BJ (cell line): ENCODE measurements around the gene NEURL1B. TPM values are rescaled to one million over a fixed set of nuclear protein-coding genes. Genes with fewer than 3 reads are reported as not detected.

Experiments used
- CTCF ChIA-PET: fragments of 350-600 bp; formaldehyde crosslinking; extraction: SDS; loops from one replicate; lab custom pipeline; 2021; ENCODE audit warnings: antibody characterized with exemption, inconsistent platforms; lab: Yijun Ruan, JAX
- POLR2A ChIA-PET: fragments of 300-600 bp; sonication (Branson Sonifier 250); formaldehyde crosslinking; extraction: SDS; loops from one replicate; lab custom pipeline; 2021; ENCODE audit warnings: antibody characterized with exemption; lab: Charles Lee
- DNase-seq: peaks from one replicate; pipeline ENCODE4 v3.0.0-alpha.2; 2011; ENCODE audit warnings: low read depth
- H3K27me3 ChIP-seq: 2 replicates; pipeline ENCODE4 v1.6.0; 2011; ENCODE audit warnings: low read length; ENCODE audit not compliant: control insufficient read depth, insufficient read depth
- H3K36me3 ChIP-seq: 2 replicates; pipeline ENCODE4 v1.5.1; 2011; ENCODE audit warnings: low read length; ENCODE audit not compliant: control insufficient read depth, insufficient read depth
- H3K4me3 ChIP-seq: 2 replicates; pipeline ENCODE4 v1.5.1; 2011; ENCODE audit warnings: low read depth, mild to moderate bottlenecking, control low read depth, low read length
- CTCF ChIP-seq: IDR thresholded peaks from 2 replicates; pipeline ENCODE4 v1.5.1; 2011; ENCODE audit warnings: low read depth, mild to moderate bottlenecking, control low read depth, inconsistent platforms, low read length, moderate library complexity; ENCODE audit not compliant: insufficient read depth
- polyA plus RNA-seq: library from polyadenylated mRNA; depleted of rRNA; stranded (reverse); fragments of >200 nt; gene quantifications from 2 replicates; pipeline ENCODE4 v1.2.3, GENCODE V29; 2011

The NEURL1B gene
- polyA plus RNA-seq, 1 experiment, result 2.3 TPM

GRCh38 chr5:172700365-172701290 is 59.6 kb downstream of the NEURL1B start:
- Histone ChIP-seq H3K4me3 (no peak overlapping the region), H3K36me3 (no peaks in the 10 kb centered on the region), H3K27me3 (peaks cover 20% of the 10 kb centered on the region)
- TF ChIP-seq CTCF, result no peak
- CTCF ChIA-PET, result interaction anchor here (1.0 to 11.6 kb wide), 5 partner anchors 11 to 226 kb away, joined by 3 to 284 read pairs (median 4); no protein-coding TSS in a partner anchor
- POLR2A ChIA-PET, result no interaction called here
- no peak for DNase-seq

- Histone ChIP-seq H3K4me3 (no peak overlapping the region), H3K27me3 (peaks cover 20% of the 10 kb centered on the region), H3K36me3 (no peaks in the 10 kb centered on the region)
- POLR2A ChIA-PET, result no interaction called here
- CTCF ChIA-PET, result interaction anchor here (7.0 to 11.6 kb wide), 2 partner anchors 11 to 227 kb away, joined by 62 to 284 read pairs; no protein-coding TSS in a partner anchor
- no peak for TF ChIP-seq CTCF
- no peak for DNase-seq
Observed at GRCh38 chr5:172701291-172701656, 60.2 kb downstream of the NEURL1B start.

- no peak for TF ChIP-seq CTCF
- POLR2A ChIA-PET, result no interaction called here
- Histone ChIP-seq H3K27me3 (peaks cover 20% of the 10 kb centered on the region), H3K36me3 (no peaks in the 10 kb centered on the region), H3K4me3 (no peak overlapping the region)
- DNase-seq, result no peak
- CTCF ChIA-PET, result interaction anchor here (0.6 to 1.6 kb wide), 3 partner anchors 10 to 477 kb away, joined by 3 to 4 read pairs (median 4); no protein-coding TSS in a partner anchor
Observed at GRCh38 chr5:172703952-172704351, 62.9 kb downstream of the NEURL1B start.

GRCh38 chr5:172705576-172706084 is 64.6 kb downstream of the NEURL1B start:
- ChIA-PET POLR2A (interaction anchor here (0.6 kb wide), 1 partner anchor 1607 kb away, joined by 3 read pairs; no protein-coding TSS in a partner anchor), CTCF (interaction anchor here (1.1 to 11.4 kb wide), 7 partner anchors 8 to 579 kb away, joined by 3 to 441 read pairs (median 6); no protein-coding TSS in a partner anchor)
- Histone ChIP-seq H3K4me3 (no peak overlapping the region), H3K36me3 (no peaks in the 10 kb centered on the region), H3K27me3 (peaks cover 14% of the 10 kb centered on the region)
- no peak for DNase-seq
- TF ChIP-seq CTCF, result no peak

- Histone ChIP-seq H3K27me3 (peaks cover 5% of the 10 kb centered on the region), H3K36me3 (no peaks in the 10 kb centered on the region), H3K4me3 (no peak overlapping the region)
- no peak for DNase-seq
- TF ChIP-seq CTCF, result no peak
- POLR2A ChIA-PET, result no interaction called here
- CTCF ChIA-PET, result interaction anchor here (0.6 to 11.4 kb wide), 30 partner anchors 9 to 1611 kb away, joined by 3 to 441 read pairs (median 4); partner anchors contain the start of gene BNIP1
Observed at GRCh38 chr5:172706796-172707195, 65.7 kb downstream of the NEURL1B start.
